Measurements from ENCODE around the gene OR1N1. TPM values are rescaled to one million over a fixed set of nuclear protein-coding genes. Genes with fewer than 3 reads are reported as not detected.

Gene OR1N1
- polyA plus RNA-seq, 1 donor (not counting 4 experiments of a cell fraction or from before 2014, with no cell fraction given): not detected

GRCh38 chr9:122477826-122478225 is 49.3 kb downstream of the OR1N1 start, which contains the start of gene OR1J1:
Gene OR1J1 (minus strand): TSS chr9:122477926. CDS start chr9:122477926, 0 bp downstream.
- Histone ChIP-seq H2AFZ (ENCODE audit: control insufficient read depth, low read length) (no peak within 1 kb of the TSS), H3K9ac (ENCODE audit: control insufficient read depth, extremely low read depth, insufficient read depth, low read length) (no peak within 1 kb of the TSS), H3K9me1 (ENCODE audit: control insufficient read depth, extremely low read depth, insufficient read depth, low read length) (no peaks in the 10 kb centered on the region), H3K36me3 (ENCODE audit: control insufficient read depth in 2 of 2, extremely low read depth in 1 of 2, insufficient read depth in 2 of 2, low read length in 2 of 2) (no peaks in the 10 kb centered on the region), H3K9me3 (ENCODE audit: control insufficient read depth, low read depth, low read length) (no peaks in the 10 kb centered on the region), H3K4me3 (ENCODE audit: control insufficient read depth in 2 of 3, extremely low read depth in 1 of 3, insufficient read depth in 2 of 3, low read depth in 1 of 3, low read length in 3 of 3) (no peak within 1 kb of the TSS), H4K20me1 (ENCODE audit: control insufficient read depth, extremely low read depth, insufficient read depth, low read length) (no peaks in the 10 kb centered on the region), H3K27ac (ENCODE audit: control insufficient read depth, insufficient read depth, low read length) (no peak within 1 kb of the TSS), H3K27me3 (ENCODE audit: control insufficient read depth, extremely low read depth, insufficient read depth, low read length) (peaks cover 2% of the 10 kb centered on the region), H3K4me2 (ENCODE audit: control insufficient read depth, extremely low read depth, insufficient read depth, low read depth, low read length) (no peak within 1 kb of the TSS), H3K79me2 (ENCODE audit: control insufficient read depth, insufficient read depth, low read length) (no peaks in the 10 kb centered on the region), H3K4me1 (ENCODE audit: control insufficient read depth, extremely low read depth, insufficient read depth, low read length) (no peaks in the 10 kb centered on the region)
- DNase-seq (ENCODE audit: low read depth, low spot score): no peak
- dilution Hi-C loops (cut with MboI; ENCODE audit: extremely low pct_ligation_motif_present, low sequenced_read_pairs): no loop called here
- TF ChIP-seq CTCF (optimal IDR thresholded peaks at IDR 0.05 in 1 of 3, IDR thresholded peaks at IDR 0.05 in 1 of 3, conservative IDR thresholded peaks at IDR 0.05 in 1 of 3; ENCODE audit: extremely low read depth in 1 of 3, insufficient read depth in 2 of 3, low read length in 3 of 3): no peak
- TF ChIP-seq EZH2 (IDR thresholded peaks at IDR 0.05; ENCODE audit: low read length): no peak
- no peak for FAIRE-seq

GRCh38 chr9:122477346-122477745 is 49.7 kb downstream of the OR1N1 start:
- dilution Hi-C loops (cut with MboI; ENCODE audit: extremely low pct_ligation_motif_present, low sequenced_read_pairs): no loop called here
- Histone ChIP-seq H3K36me3 (ENCODE audit: control insufficient read depth in 2 of 2, extremely low read depth in 1 of 2, insufficient read depth in 2 of 2, low read length in 2 of 2) (no peaks in the 10 kb centered on the region), H3K4me3 (ENCODE audit: control insufficient read depth in 2 of 3, extremely low read depth in 1 of 3, insufficient read depth in 2 of 3, low read depth in 1 of 3, low read length in 3 of 3) (no peak overlapping the region), H3K27me3 (ENCODE audit: control insufficient read depth, extremely low read depth, insufficient read depth, low read length) (peaks cover 2% of the 10 kb centered on the region), H3K4me2 (ENCODE audit: control insufficient read depth, extremely low read depth, insufficient read depth, low read depth, low read length) (no peak overlapping the region), H2AFZ (ENCODE audit: control insufficient read depth, low read length) (no peak overlapping the region), H3K27ac (ENCODE audit: control insufficient read depth, insufficient read depth, low read length) (no peak overlapping the region), H3K9me3 (ENCODE audit: control insufficient read depth, low read depth, low read length) (no peaks in the 10 kb centered on the region), H3K9me1 (ENCODE audit: control insufficient read depth, extremely low read depth, insufficient read depth, low read length) (no peaks in the 10 kb centered on the region), H3K79me2 (ENCODE audit: control insufficient read depth, insufficient read depth, low read length) (no peaks in the 10 kb centered on the region), H4K20me1 (ENCODE audit: control insufficient read depth, extremely low read depth, insufficient read depth, low read length) (no peaks in the 10 kb centered on the region), H3K9ac (ENCODE audit: control insufficient read depth, extremely low read depth, insufficient read depth, low read length) (no peak overlapping the region), H3K4me1 (ENCODE audit: control insufficient read depth, extremely low read depth, insufficient read depth, low read length) (no peaks in the 10 kb centered on the region)
- no peak for FAIRE-seq
- TF ChIP-seq CTCF (optimal IDR thresholded peaks at IDR 0.05 in 1 of 3, IDR thresholded peaks at IDR 0.05 in 1 of 3, conservative IDR thresholded peaks at IDR 0.05 in 1 of 3; ENCODE audit: extremely low read depth in 1 of 3, insufficient read depth in 2 of 3, low read length in 3 of 3): no peak
- no peak for DNase-seq (ENCODE audit: low read depth, low spot score)

Other genes starting within 250 kb of the OR1N1 start
- gene PTGS1, start 156.3 kb downstream of the OR1N1 start, polyA plus RNA-seq: 2.4 to 4.5 TPM (median 4.0 TPM) in 3 replicates
- not detected in 3 replicates for gene OR1J1, start 49.4 kb downstream of the OR1N1 start, polyA plus RNA-seq
- not detected in 3 replicates for gene OR1J2, start 16.5 kb downstream of the OR1N1 start, polyA plus RNA-seq
- not detected in 3 replicates for gene OR1J4, start 8.2 kb downstream of the OR1N1 start, polyA plus RNA-seq
- gene OR1N2, start 25.8 kb upstream of the OR1N1 start, polyA plus RNA-seq: not detected in 3 replicates
- gene OR1L8, start 56.1 kb upstream of the OR1N1 start, polyA plus RNA-seq: not detected in 3 replicates
- not detected in 3 replicates for gene OR1Q1, start 87.4 kb upstream of the OR1N1 start, polyA plus RNA-seq
- gene OR1B1, start 130.3 kb upstream of the OR1N1 start, polyA plus RNA-seq: not detected in 3 replicates
- not detected in 3 replicates for gene OR1L1, start 134.4 kb upstream of the OR1N1 start, polyA plus RNA-seq
- not detected in 3 replicates for gene OR1L3, start 147.8 kb upstream of the OR1N1 start, polyA plus RNA-seq
- not detected in 3 replicates for gene OR1L4, start 196.7 kb upstream of the OR1N1 start, polyA plus RNA-seq
- not detected in 3 replicates for gene OR1L6, start 215.0 kb upstream of the OR1N1 start, polyA plus RNA-seq